Measurements from ENCODE around the gene MYH7B. TPM values are rescaled to one million over a fixed set of nuclear protein-coding genes. Genes with fewer than 3 reads are reported as not detected.

The MYH7B gene
- total RNA-seq, 1 experiment from 2014 or later = 0.52 TPM

GRCh38 chr20:34956751-34957472 is 1.2 kb downstream of the MYH7B start:
- intact Hi-C loops (cut with micrococcal nuclease; ENCODE audit: unreplicated experiment) = loop anchor here (1.0 kb wide), 1 partner anchor 83 kb away; no protein-coding TSS in a partner anchor
- peaks cover 21% of the 10 kb centered on the region for H3K4me1 Mint-ChIP-seq (ENCODE audit: low read depth, unreplicated experiment)
- BruUV-seq (replicated peaks) = no TSS peak
- no peak for DNase-seq
- no peak overlapping the region for H3K27ac Mint-ChIP-seq (ENCODE audit: unreplicated experiment)
- H3K9me3 Mint-ChIP-seq (ENCODE audit: low read depth, unreplicated experiment) = no peaks in the 10 kb centered on the region
- CTCF ChIA-PET = interaction anchor here (0.6 to 4.8 kb wide), 5 partner anchors 12 to 145 kb away, joined by 3 to 107 read pairs (median 4); partner anchors contain the start of genes ACSS2 and GGT7
- TF ChIP-seq CTCF (IDR thresholded peaks at IDR 0.05; ENCODE audit: unreplicated experiment) = no peak
- H3K36me3 Mint-ChIP-seq (ENCODE audit: insufficient read depth, unreplicated experiment) = peaks cover 16% of the 10 kb centered on the region
- H3K4me3 Mint-ChIP-seq (ENCODE audit: low read depth, unreplicated experiment) = no peak overlapping the region
- no peaks in the 10 kb centered on the region for H3K27me3 Mint-ChIP-seq (ENCODE audit: unreplicated experiment)

GRCh38 chr20:34964486-34964885 is 8.8 kb downstream of the MYH7B start:
- Mint-ChIP-seq H3K9me3 (ENCODE audit: low read depth, unreplicated experiment) (no peaks in the 10 kb centered on the region), H3K27ac (ENCODE audit: unreplicated experiment) (no peak overlapping the region), H3K27me3 (ENCODE audit: unreplicated experiment) (peaks cover 12% of the 10 kb centered on the region), H3K4me1 (ENCODE audit: low read depth, unreplicated experiment) (no peaks in the 10 kb centered on the region), H3K4me3 (ENCODE audit: low read depth, unreplicated experiment) (no peak overlapping the region), H3K36me3 (ENCODE audit: insufficient read depth, unreplicated experiment) (no peaks in the 10 kb centered on the region)
- no TSS peak for BruUV-seq (replicated peaks)
- TF ChIP-seq CTCF (IDR thresholded peaks at IDR 0.05; ENCODE audit: unreplicated experiment) = no peak
- intact Hi-C loops (cut with micrococcal nuclease; ENCODE audit: unreplicated experiment) = no loop called here
- CTCF ChIA-PET = no interaction called here
- DNase-seq = no peak

GRCh38 chr20:34965051-34965450 is 9.4 kb downstream of the MYH7B start:
- no peaks in the 10 kb centered on the region for H3K36me3 Mint-ChIP-seq (ENCODE audit: insufficient read depth, unreplicated experiment)
- H3K4me1 Mint-ChIP-seq (ENCODE audit: low read depth, unreplicated experiment) = no peaks in the 10 kb centered on the region
- no peak for DNase-seq
- no TSS peak for BruUV-seq (replicated peaks)
- no peaks in the 10 kb centered on the region for H3K9me3 Mint-ChIP-seq (ENCODE audit: low read depth, unreplicated experiment)
- no peak for TF ChIP-seq CTCF (IDR thresholded peaks at IDR 0.05; ENCODE audit: unreplicated experiment)
- no peak overlapping the region for H3K27ac Mint-ChIP-seq (ENCODE audit: unreplicated experiment)
- no peak overlapping the region for H3K4me3 Mint-ChIP-seq (ENCODE audit: low read depth, unreplicated experiment)
- CTCF ChIA-PET = no interaction called here
- H3K27me3 Mint-ChIP-seq (ENCODE audit: unreplicated experiment) = peaks cover 12% of the 10 kb centered on the region
- intact Hi-C loops (cut with micrococcal nuclease; ENCODE audit: unreplicated experiment) = no loop called here

GRCh38 chr20:34967421-34967820 is 11.8 kb downstream of the MYH7B start:
- H3K27me3 Mint-ChIP-seq (ENCODE audit: unreplicated experiment) = peaks cover 24% of the 10 kb centered on the region
- H3K4me1 Mint-ChIP-seq (ENCODE audit: low read depth, unreplicated experiment) = no peaks in the 10 kb centered on the region
- TF ChIP-seq CTCF (IDR thresholded peaks at IDR 0.05; ENCODE audit: unreplicated experiment) = no peak
- no peaks in the 10 kb centered on the region for H3K36me3 Mint-ChIP-seq (ENCODE audit: insufficient read depth, unreplicated experiment)
- intact Hi-C loops (cut with micrococcal nuclease; ENCODE audit: unreplicated experiment) = no loop called here
- CTCF ChIA-PET = no interaction called here
- no peak overlapping the region for H3K27ac Mint-ChIP-seq (ENCODE audit: unreplicated experiment)
- no TSS peak for BruUV-seq (replicated peaks)
- no peak for DNase-seq
- no peak overlapping the region for H3K4me3 Mint-ChIP-seq (ENCODE audit: low read depth, unreplicated experiment)
- H3K9me3 Mint-ChIP-seq (ENCODE audit: low read depth, unreplicated experiment) = no peaks in the 10 kb centered on the region
